RPMI8226 (cell line): Measurements from ENCODE around the gene PCDHA10.
"Not testable (repeated sequence)": the region's sequence is repeated elsewhere in the genome, so short reads cannot be mapped to it uniquely, and the experiment has no call there.

Experiments used
- DNase-seq: peaks from one replicate; pipeline ENCODE4 v3.0.0-alpha.2; 2015

The PCDHA10 gene

DNA sequence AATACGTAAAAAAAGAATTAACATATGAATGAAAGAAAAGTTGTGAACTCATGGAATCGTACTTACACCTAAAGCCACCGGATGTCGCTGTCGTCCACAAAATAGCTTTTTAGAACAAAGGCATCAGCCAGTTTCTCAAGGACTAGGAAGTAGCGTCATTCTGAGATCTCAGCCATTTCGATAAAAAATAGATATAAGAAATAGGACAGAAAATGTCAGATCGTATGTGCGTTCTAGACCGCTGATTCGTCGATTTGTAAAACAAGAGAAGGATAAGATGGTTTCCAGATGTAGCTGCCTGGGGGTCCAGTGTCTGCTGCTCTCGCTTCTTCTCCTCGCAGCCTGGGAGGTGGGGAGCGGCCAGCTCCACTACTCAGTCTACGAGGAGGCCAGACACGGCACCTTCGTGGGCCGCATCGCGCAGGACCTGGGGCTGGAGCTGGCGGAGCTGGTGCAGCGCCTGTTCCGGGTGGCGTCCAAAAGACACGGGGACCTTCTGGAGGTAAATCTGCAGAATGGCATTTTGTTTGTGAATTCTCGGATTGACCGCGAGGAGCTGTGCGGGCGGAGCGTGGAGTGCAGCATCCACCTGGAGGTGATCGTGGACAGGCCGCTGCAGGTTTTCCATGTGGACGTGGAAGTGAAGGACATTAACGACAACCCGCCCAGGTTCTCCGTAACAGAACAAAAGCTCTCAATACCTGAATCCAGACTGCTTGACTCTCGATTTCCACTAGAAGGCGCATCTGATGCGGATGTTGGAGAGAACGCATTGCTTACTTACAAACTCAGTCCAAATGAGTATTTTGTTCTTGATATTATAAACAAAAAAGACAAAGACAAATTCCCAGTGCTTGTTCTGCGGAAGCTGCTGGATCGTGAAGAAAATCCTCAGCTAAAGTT is at the start of gene PCDHA10:
TSS of gene PCDHA10 (plus strand) at position 126 of the 903 bp plus-strand sequence. CDS start at position 278, 152 bp downstream.
- no peak for DNase-seq

DNA sequence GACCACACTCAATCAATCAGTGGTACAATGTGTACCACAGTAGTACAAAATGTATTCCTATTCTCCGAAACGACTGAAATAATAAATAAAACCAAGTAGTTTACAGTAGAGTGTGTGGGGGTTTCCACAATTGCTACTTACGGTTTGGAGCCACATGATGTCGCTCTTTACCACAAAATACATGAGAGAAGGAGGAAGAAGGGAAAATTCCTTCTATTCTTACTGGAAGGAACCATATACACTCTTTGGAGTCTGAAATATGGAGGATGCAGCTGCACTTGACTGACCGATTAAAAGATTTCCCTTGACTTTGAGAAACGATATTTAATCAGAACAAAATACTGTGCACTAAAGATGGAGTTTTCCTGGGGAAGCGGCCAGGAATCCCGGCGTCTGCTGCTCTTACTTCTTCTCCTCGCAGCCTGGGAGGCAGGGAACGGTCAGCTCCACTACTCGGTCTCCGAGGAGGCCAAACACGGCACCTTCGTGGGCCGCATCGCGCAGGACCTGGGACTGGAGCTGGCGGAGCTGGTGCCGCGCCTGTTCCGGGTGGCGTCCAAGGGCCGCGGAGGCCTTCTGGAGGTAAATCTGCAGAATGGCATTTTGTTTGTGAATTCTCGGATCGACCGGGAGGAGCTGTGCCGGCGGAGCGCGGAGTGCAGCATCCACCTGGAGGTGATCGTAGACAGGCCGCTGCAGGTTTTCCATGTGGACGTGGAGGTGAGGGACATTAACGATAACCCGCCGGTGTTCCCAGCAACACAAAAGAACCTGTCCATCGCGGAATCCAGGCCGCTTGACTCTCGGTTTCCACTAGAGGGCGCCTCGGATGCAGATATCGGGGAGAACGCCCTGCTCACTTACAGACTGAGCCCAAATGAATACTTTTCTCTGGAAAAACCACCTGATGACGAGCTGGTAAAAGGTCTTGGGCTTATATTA is 48.6 kb upstream of the PCDHA10 start, which contains the start of gene PCDHA4:
TSS of gene PCDHA4 (plus strand) at position 235 of the 942 bp plus-strand sequence.
- DNase-seq: peak; percentile 27

GRCh38 chr5:140808241-140808888 is 47.3 kb upstream of the PCDHA10 start:
- DNase-seq: not testable (repeated sequence)

- DNase-seq: no peak
Observed at GRCh38 chr5:140808889-140809291, 46.8 kb upstream of the PCDHA10 start.

DNA sequence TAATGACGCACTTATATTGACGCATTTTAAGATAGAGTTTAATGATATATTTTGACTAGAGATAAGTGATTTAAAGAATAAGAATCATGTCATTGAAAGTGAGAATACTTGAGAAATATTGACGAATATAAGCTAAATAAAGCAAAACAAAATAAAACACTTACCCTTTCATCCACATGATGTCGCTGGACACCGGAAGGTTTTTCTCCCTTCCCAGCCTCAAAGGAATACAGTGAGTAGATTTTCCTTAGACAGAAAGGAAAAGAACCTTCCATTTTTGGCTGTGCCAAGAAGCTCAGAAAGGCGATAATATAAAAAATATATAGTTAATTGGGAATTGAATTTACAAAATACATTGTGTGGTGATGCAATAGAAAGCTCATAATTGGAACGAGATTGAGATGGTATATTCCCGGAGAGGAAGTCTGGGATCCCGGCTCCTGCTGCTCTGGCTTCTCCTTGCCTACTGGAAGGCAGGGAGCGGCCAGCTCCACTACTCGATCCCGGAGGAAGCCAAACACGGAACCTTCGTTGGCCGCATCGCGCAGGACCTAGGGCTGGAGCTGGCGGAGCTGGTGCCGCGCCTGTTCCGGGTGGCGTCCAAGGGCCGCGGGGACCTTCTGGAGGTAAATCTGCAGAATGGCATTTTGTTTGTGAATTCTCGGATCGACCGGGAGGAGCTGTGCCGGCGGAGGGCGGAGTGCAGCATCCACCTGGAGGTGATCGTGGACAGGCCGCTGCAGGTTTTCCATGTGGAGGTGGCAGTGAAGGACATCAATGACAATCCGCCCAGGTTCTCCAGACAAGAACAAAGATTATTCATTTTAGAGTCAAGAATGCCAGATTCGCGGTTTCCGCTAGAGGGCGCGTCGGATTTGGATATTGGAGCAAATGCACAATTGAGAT is 34.1 kb upstream of the PCDHA10 start, which contains the start of gene PCDHA5:
TSS of gene PCDHA5 (plus strand) at position 239 of the 906 bp plus-strand sequence.
- DNase-seq: peak; percentile 60

DNA sequence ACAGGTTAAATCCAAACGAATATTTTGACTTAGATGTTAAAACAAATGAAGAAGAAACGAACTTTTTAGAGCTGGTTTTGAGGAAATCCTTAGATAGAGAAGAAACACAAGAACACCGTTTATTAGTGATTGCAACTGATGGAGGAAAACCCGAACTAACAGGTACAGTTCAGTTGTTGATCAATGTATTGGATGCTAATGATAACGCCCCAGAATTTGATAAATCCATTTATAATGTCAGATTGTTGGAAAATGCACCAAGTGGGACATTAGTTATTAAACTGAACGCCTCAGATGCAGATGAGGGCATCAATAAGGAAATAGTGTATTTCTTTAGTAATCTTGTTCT is 33.4 kb upstream of the PCDHA10 start:
- no peak for DNase-seq

GRCh38 chr5:140822969-140823368 is 32.7 kb upstream of the PCDHA10 start:
- not testable (repeated sequence) for DNase-seq

- DNase-seq: no peak
Observed at GRCh38 chr5:140823475-140823874, 32.2 kb upstream of the PCDHA10 start.

GRCh38 chr5:140827704-140828361 is 27.9 kb upstream of the PCDHA10 start, which contains the start of gene PCDHA6:
Gene PCDHA6, plus strand, starts transcription at chr5:140827960. Its CDS starts 132 bp downstream, at chr5:140828092.
- peak; percentile 4 for DNase-seq

- peak; percentile 16 for DNase-seq
Observed at GRCh38 chr5:140828362-140828737, 27.3 kb upstream of the PCDHA10 start.

- not testable (repeated sequence) for DNase-seq
Observed at GRCh38 chr5:140829511-140830501, 25.9 kb upstream of the PCDHA10 start.

GRCh38 chr5:140833993-140834392 is 21.7 kb upstream of the PCDHA10 start, which contains the start of gene PCDHA7:
Gene PCDHA7, plus strand, starts transcription at chr5:140834269. Its CDS starts 115 bp downstream, at chr5:140834384.
- DNase-seq: no peak

DNA sequence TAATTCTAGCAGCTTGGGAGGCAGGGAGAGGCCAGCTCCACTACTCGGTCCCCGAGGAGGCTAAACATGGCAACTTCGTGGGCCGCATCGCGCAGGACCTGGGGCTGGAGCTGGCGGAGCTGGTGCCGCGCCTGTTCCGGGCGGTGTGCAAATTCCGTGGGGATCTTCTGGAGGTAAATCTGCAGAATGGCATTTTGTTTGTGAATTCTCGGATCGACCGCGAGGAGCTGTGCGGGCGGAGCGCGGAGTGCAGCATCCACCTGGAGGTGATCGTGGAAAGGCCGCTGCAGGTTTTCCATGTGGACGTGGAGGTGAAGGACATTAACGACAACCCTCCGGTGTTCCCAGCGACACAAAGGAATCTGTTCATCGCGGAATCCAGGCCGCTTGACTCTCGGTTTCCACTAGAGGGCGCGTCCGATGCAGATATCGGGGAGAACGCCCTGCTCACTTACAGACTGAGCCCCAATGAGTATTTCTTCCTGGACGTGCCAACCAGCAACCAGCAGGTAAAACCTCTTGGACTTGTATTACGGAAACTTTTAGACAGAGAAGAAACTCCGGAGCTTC is 21.2 kb upstream of the PCDHA10 start:
- DNase-seq: not testable (repeated sequence)

- DNase-seq: no peak
Observed at GRCh38 chr5:140835622-140836510, 19.8 kb upstream of the PCDHA10 start.

- DNase-seq: peak; percentile 18
Observed at GRCh38 chr5:140840978-140841962, 14.4 kb upstream of the PCDHA10 start, which contains the start of gene PCDHA8. Gene PCDHA8, plus strand, starts transcription at chr5:140841187. Its CDS starts 135 bp downstream, at chr5:140841322.
